ENCODE results near the gene GTF3C6.
"Not testable (repeated sequence)": the region's sequence is repeated elsewhere in the genome, so short reads cannot be mapped to it uniquely, and the experiment has no call there.

The GTF3C6 gene

GRCh38 chr6:110976575-110976974 lies 18.1 kb downstream of the GTF3C6 start:
- in situ Hi-C loops (cut with MboI; ENCODE audit: low sequenced_read_pairs) = no loop called here

GRCh38 chr6:110979565-110980101 lies 21.1 kb downstream of the GTF3C6 start:
- in situ Hi-C loops (cut with MboI; ENCODE audit: low sequenced_read_pairs) = no loop called here

DNA sequence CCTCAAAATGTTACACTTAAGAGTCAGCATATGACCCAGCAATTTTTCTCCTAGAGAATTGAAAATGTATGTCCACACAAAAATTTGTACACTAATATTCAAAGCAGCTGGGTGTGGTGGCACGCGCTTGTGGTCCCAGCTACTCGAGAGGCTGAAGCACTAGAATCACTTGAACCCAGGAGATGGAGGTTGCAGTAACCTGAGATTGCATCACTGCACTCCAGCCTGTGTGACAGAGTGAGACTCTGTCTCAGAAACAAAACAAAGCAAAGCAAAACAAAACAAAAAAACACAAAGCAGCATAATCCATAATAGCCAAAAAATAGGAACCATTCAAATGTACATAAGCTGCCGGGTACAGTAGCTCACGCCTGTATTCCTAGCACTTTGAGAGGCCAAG lies 21.7 kb downstream of the GTF3C6 start:
- in situ Hi-C loops (cut with MboI; ENCODE audit: low sequenced_read_pairs) = no loop called here

DNA sequence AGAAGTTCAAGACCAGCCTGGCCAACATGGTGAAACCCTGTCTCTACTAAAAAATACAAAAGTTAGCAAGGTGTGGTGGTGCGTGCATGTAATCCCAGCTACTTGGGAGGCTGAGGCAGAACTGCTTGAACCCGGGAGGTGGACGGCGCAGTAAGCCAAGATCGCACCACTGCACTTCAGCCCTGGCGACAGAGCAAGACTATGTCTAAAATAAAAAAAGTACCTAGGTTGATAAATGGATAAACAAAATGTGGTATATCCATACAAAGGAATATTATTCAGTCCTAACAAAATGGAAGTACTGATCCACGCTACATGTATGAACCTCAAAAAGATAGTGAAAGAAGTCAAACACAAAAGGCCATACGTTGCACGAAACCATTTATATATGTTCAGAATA lies 22.1 kb downstream of the GTF3C6 start:
- in situ Hi-C loops (cut with MboI; ENCODE audit: low sequenced_read_pairs) = no loop called here

DNA sequence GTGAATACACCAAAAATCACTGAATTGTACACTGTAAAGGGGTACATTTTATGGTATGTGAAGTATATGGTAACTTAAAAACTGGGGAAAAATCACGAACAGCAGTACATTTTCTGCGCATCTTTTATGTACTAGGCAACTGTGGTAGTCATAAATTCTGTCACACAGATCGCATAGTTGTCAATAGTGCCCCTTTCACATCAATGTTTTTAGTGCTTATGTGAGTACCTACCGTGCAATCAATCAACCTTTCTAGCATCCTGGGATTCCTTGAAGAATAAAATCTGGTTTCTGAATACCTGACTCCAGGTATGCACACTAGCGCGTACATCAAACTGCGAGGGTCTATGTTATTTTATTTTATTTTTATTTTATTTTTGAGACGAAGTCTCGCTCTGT lies 22.7 kb downstream of the GTF3C6 start:
- in situ Hi-C loops (cut with MboI; ENCODE audit: low sequenced_read_pairs) = no loop called here

DNA sequence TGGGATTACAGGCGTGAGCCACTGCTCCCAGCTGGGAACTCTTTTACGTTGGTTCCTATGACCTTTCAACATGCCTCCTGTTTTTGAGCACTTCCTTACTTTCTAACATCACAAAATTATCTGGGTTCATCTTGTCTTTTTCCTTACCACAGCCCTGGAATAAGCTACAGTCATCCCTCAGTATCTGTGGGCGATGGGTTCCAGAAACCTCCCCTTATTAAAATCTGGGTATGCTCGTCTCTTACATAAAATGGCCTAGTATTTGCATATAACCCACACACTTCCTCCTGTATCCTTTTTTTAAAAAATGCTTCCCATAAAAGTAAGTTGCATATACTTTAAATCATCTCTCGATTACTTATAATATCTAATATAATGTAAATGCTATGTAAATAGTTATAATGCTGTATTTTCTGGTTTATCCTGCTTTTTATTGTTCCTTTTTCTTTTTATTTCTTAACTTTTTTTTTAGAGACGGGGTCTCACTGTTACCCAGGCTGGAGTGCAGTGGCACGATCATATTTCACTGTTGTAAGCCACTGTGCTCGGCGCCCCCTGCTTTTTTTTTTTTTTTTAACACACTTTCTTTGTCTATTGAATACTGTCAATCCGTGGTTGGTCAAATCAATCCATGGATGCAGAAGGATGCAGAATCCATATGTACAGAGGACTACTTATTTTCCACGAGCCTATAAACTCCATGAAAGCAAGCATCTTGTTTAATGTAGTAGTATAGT lies 32.5 kb downstream of the GTF3C6 start:
- in situ Hi-C loops (cut with MboI; ENCODE audit: low sequenced_read_pairs) = no loop called here

GRCh38 chr6:110996691-110997090 lies 38.2 kb downstream of the GTF3C6 start:
- in situ Hi-C loops (cut with MboI; ENCODE audit: low sequenced_read_pairs) = no loop called here

- in situ Hi-C loops (cut with MboI; ENCODE audit: low sequenced_read_pairs) = no loop called here
These were observed 41.2 kb downstream of the GTF3C6 start for GRCh38 chr6:110999634-111000270.

- in situ Hi-C loops (cut with MboI; ENCODE audit: low sequenced_read_pairs) = no loop called here
These were observed 43.8 kb downstream of the GTF3C6 start for GRCh38 chr6:111002350-111002749.

DNA sequence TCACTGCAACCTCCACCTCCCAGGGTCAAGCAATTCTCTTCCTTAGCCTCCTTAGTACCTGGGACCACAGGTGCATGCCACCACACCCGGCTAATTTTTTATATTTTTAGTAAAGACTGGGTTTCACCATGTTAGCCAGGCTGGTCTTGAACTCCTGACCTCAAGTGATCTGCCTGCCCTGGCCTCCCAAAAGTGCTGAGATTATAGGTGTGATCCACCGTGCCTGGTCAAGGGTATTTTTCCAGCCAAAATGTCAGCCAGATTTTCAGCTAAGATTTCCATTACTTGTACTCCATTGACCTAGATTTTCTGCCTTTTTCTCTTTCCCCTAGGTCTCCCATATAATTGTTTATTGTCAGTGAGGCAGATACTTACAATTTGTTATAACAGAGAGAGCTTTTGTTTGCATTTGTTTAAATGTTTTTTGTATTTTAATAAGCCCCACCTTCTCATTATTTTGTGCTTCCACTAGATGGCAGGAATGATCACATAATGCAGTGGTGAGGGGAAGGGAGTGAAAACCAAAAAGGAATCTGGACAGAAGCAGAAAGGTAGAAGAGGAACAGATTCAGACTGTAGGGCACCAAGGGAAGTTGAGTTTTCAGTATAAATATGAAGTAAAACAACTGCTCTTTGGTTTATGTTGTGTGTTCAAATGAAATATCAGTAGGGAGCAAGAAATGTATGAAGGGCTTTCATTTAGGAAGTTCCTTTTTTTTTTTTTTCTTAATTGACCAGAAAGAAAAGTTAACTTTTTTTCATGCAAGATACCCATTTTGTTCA lies 53.0 kb downstream of the GTF3C6 start:
- in situ Hi-C loops (cut with MboI; ENCODE audit: low sequenced_read_pairs) = no loop called here

- in situ Hi-C loops (cut with MboI; ENCODE audit: low sequenced_read_pairs) = no loop called here
These were observed 53.6 kb downstream of the GTF3C6 start for GRCh38 chr6:111012143-111012452.

- in situ Hi-C loops (cut with MboI; ENCODE audit: low sequenced_read_pairs) = not testable (repeated sequence)
These were observed 54.0 kb downstream of the GTF3C6 start for GRCh38 chr6:111012520-111012919.

DNA sequence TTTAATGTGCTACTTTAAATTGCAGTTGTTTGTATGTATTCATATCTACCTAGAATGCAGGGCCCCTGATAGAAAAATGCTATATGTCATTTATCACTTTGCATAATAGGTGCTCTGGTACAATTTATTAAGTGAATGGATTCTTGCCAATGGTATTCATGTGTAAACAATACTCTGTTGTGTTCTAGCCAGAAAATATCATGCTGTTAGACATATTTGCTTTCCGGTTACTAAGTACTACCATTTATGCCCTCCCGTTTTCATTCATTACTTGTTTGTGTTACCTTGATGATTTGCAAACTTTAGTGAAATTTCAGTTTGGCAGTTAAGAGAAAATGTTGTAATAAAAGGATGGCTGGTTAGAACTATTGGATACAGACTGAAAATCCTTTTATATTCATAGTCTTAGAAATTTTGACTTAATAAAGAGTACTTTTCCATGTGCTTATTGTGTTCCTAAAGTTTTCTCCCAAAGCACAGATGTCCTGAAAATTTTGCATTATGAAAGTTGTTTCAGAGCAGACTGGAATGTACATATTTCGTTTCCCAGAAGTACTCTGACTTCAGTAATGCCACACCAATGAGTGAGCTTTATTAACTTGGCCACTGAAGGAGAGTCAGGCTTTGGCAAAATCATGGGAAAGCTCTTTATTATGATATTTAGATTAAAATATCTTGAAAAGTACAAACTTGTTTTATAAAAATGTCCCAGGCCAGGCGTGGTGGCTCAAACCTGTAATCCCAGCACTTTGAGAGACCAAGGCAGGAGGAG lies 54.8 kb downstream of the GTF3C6 start:
- in situ Hi-C loops (cut with MboI; ENCODE audit: low sequenced_read_pairs) = no loop called here

GRCh38 chr6:111015389-111016124 lies 57.1 kb downstream of the GTF3C6 start:
- in situ Hi-C loops (cut with MboI; ENCODE audit: low sequenced_read_pairs) = no loop called here

DNA sequence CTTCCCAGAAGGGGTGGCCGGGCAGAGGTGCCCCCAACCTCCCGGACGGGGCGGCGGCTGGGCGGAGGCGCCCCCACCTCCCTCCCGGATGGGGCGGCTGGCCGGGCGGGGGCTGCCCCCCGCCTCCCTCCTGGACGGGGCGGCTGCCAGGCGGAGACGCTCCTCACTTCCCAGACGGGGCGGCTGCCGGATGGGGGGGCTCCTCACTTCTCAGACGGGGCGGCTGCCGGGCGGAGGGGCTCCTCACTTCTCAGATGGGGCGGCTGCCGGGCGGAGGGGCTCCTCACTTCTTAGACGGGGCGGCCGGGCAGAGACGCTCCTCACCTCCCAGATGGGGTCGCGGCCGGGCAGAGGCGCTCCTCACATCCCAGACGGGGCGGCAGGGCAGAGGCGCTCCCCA lies 58.7 kb downstream of the GTF3C6 start:
- in situ Hi-C loops (cut with MboI; ENCODE audit: low sequenced_read_pairs) = not testable (repeated sequence)
